ENCODE results near the gene CDV3.

The CDV3 gene

GRCh38 chr3:133595341-133595740 lies 21.9 kb downstream of the CDV3 start:
- TF ChIP-seq, protein P1, sequence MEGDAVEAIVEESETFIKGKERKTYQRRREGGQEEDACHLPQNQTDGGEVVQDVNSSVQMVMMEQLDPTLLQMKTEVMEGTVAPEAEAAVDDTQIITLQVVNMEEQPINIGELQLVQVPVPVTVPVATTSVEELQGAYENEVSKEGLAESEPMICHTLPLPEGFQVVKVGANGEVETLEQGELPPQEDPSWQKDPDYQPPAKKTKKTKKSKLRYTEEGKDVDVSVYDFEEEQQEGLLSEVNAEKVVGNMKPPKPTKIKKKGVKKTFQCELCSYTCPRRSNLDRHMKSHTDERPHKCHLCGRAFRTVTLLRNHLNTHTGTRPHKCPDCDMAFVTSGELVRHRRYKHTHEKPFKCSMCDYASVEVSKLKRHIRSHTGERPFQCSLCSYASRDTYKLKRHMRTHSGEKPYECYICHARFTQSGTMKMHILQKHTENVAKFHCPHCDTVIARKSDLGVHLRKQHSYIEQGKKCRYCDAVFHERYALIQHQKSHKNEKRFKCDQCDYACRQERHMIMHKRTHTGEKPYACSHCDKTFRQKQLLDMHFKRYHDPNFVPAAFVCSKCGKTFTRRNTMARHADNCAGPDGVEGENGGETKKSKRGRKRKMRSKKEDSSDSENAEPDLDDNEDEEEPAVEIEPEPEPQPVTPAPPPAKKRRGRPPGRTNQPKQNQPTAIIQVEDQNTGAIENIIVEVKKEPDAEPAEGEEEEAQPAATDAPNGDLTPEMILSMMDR (conservative IDR thresholded peaks at IDR 0.05; ENCODE audit: low read depth) = no peak
- CTCF ChIA-PET = no interaction called here
- H3K27ac ChIP-seq = no peak overlapping the region
- DNase-seq (ENCODE audit: low spot score) = peak; percentile 78
- POLR2A ChIA-PET (ENCODE audit: low non-redundant PET) = no interaction called here

DNA sequence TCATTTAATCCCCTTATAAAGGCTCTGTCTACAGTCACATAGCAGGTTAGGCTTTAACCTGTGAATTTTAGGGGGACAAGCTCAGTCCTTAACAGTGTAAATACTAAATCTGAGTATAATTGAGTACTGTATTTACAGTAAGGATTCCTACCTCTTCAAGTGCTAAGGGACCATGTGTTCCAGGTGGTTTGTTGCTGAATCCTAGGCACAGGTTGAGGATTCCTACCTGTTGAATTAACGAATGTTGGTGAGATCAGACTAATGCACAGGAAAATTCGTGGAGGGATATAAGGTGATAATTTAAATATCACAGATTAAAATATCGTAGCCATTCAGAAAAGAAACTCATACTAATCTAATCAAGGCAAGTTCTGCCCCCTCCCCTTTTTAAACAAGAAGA lies 24.9 kb downstream of the CDV3 start:
- TF ChIP-seq, protein P1 (conservative IDR thresholded peaks at IDR 0.05; ENCODE audit: low read depth) = no peak
- CTCF ChIA-PET = no interaction called here
- POLR2A ChIA-PET (ENCODE audit: low non-redundant PET) = no interaction called here
- DNase-seq (ENCODE audit: low spot score) = no peak
- no peak overlapping the region for H3K27ac ChIP-seq

DNA sequence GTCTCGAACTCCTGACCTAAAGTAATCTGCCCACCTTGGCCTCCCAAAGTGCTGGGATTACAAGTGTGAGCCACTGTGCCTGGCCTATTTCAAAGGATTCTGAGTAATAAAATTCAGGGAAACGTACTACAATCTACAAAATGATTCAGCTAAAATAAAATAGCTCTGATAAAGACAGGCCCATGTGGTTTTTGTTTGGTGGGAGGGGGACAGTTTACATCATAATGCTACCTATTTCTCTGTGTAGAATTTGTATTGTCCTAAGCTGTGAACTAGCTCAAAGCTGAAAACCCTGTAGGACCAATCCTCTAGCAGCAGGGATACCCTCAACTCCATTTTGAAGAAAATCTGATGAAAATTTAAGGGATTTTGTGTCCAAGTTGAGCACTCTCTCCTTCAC lies 25.8 kb downstream of the CDV3 start:
- POLR2A ChIA-PET (ENCODE audit: low non-redundant PET) = interaction anchor here (0.7 kb wide), 1 partner anchor 40 kb away, joined by 6 read pairs; no protein-coding TSS in a partner anchor
- no peak overlapping the region for H3K27ac ChIP-seq
- no peak for DNase-seq (ENCODE audit: low spot score)
- CTCF ChIA-PET = interaction anchor here (0.5 kb wide), 1 partner anchor 174 kb away, joined by 4 read pairs; no protein-coding TSS in a partner anchor
- TF ChIP-seq, protein P1 (conservative IDR thresholded peaks at IDR 0.05; ENCODE audit: low read depth) = no peak

DNA sequence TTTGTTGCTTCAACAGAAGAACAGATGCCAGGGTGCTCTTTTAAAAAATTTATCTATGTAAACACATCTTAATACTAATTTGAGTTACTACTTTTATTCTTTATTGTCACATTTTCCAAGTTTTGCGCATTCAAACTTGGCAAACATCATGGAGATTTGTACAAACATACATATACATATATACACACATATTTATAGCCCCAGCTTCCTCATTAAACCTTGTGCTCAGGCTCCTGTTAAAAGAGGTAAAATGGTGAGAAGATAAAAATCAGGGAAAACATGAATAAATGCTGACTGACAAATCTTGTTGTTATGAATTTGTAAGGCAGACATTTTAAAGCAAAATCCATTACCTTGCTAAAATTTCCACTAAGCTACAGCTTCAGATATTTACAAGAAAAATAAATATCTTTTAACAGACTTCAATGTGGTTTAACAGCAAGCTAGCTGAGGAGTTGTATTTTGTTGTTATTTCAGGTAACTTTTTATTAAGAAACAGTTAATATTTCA lies 27.1 kb downstream of the CDV3 start:
- no peak for DNase-seq (ENCODE audit: low spot score)
- CTCF ChIA-PET = no interaction called here
- POLR2A ChIA-PET (ENCODE audit: low non-redundant PET) = no interaction called here
- no peak overlapping the region for H3K27ac ChIP-seq
- TF ChIP-seq, protein P1 (conservative IDR thresholded peaks at IDR 0.05; ENCODE audit: low read depth) = no peak

DNA sequence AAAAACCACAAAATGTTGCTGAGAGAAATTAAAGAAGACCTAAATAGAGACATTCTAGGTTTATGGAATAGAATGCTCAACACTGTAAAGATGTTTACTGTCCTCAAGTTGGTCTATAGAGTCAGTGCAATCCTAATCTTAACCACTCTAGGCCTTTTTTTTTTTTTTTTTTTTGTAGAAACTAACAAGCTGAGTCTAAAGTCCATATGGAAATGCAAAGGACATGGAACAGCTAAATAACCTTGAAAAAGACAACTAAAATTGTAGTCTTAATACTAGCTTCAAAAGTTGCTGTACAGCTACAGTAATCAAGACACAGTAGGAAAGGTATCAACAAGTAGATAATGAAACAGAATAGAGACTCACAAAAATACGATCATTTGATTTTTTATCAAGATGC lies 32.9 kb downstream of the CDV3 start:
- no peak for DNase-seq (ENCODE audit: low spot score)
- TF ChIP-seq, protein P1 (conservative IDR thresholded peaks at IDR 0.05; ENCODE audit: low read depth) = no peak
- ChIA-PET POLR2A (ENCODE audit: low non-redundant PET) (interaction anchor here (0.6 kb wide), 1 partner anchor 273 kb away, joined by 6 read pairs; no protein-coding TSS in a partner anchor), CTCF (interaction anchor here (0.7 kb wide), 1 partner anchor 42 kb away, joined by 3 read pairs; no protein-coding TSS in a partner anchor)
- H3K27ac ChIP-seq = no peak overlapping the region

DNA sequence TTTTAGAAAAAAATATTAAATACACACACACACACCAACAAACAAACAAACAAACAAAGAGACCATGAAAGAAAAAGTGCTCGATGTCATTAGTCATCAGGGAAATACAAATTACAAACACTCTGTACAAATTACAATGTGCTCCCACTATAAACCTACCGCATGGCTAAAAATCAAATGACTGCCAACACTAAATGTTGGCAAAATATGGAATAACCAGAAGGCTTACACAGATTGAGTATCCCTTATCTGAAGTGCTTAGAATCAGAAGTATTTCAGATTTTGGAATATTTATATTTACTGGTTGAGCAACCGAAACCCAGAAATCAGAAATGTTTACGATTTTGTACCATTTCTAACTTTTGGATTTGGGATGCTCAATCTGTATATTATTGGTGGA lies 33.4 kb downstream of the CDV3 start:
- no peak overlapping the region for H3K27ac ChIP-seq
- ChIA-PET CTCF (interaction anchor here (0.6 kb wide), 1 partner anchor 28 kb away, joined by 9 read pairs; no protein-coding TSS in a partner anchor), POLR2A (ENCODE audit: low non-redundant PET) (interaction anchor here (0.6 kb wide), 1 partner anchor 272 kb away, joined by 6 read pairs; no protein-coding TSS in a partner anchor)
- TF ChIP-seq, protein P1 (conservative IDR thresholded peaks at IDR 0.05; ENCODE audit: low read depth) = no peak
- DNase-seq (ENCODE audit: low spot score) = no peak
